ENCODE data around the gene ARHGAP9. TPM values are rescaled to one million over a fixed set of nuclear protein-coding genes. Genes with fewer than 3 reads are reported as not detected.

Gene ARHGAP9
- total RNA-seq (2022; extraction: Qiagen RNA extraction) = 0.33 to 0.96 TPM (median 0.48 TPM) in 5 replicates

DNA sequence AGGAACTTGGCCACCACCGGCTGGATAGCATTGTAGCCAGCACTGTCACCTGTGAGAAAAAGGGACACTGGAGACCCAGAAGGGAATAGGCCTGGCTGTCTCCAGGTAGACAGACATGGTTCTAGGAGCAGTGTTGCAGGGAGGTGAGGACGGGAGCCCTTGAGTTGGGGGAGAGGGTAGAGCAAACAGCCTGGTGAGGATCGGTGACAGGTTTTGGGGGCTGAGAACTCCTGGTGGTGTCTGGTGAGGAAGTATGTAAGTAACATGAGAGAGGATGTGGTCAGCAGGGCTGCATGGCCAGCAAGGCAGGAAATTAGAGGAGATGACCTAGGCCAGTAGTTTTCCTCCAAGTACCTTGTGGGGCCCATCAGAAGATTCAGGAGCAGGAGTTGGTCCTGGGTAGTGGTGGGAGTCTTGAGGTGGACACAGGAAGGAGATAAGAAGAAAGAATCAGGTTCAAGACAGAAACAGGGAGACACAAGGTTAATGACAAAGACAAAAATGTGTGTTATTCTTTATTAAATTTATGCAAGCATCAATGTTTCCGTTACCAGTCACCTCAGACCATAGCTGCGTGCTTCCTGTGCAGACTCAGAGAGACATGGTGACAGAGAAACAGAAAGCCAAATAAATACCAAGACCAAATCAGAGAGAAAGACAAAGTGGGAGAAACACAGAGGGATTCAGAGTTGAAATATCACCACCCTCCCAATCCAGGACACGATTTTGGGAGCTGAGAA lies at the start of gene ARHGAP9:
Gene ARHGAP9, minus strand, starts transcription at position 491 of the 740 bp plus-strand sequence. Its CDS starts 460 bp downstream, at position 31.

GRCh38 chr12:57522011-57522886 lies 42.6 kb upstream of the ARHGAP9 start, which contains the start of gene MBD6:
TSS of gene MBD6 (plus strand) at chr12:57522824. CDS start at chr12:57524304, 1,480 bp downstream.

DNA sequence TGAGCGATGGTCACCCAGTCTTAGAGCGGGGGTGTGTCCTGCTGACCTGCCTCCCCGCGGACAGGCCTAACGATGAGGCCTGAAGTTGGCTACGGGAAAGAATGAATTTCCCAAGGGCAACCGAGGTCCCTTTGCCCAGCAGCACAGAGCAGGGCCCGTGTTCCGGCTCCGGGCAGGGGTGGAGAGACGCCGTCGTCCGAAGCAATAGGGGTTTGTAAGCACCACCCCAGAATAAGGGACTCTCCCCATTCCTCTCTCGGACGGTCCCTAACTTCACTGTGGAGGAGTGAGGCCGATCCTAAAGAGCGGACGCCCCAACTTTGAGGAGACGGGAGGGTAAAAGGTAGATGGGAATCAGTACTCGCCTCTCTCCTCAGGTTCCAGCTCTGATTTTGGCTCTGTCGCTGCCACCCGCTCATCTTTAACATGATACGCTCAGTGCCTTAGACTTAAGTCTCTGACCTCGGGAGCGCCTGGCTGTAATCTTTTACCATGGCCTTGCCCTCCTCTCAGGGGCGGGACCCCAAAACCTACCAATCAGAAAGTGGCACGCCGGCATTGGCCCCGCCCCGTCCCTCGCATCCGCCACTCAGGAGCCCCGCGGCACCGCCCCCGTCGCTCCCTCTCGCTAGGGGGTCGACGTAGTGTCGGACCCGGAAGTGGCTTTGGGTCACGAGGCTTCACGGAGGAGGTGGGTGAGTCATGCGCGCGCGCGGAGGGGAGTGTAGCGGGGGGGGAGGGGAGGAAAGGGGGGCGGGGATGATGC lies 40.6 kb upstream of the ARHGAP9 start, which contains the start of gene DDIT3:
Gene DDIT3, minus strand, starts transcription at position 462 of the 766 bp plus-strand sequence. CDS start 3,108 bp downstream, outside the sequence.

DNA sequence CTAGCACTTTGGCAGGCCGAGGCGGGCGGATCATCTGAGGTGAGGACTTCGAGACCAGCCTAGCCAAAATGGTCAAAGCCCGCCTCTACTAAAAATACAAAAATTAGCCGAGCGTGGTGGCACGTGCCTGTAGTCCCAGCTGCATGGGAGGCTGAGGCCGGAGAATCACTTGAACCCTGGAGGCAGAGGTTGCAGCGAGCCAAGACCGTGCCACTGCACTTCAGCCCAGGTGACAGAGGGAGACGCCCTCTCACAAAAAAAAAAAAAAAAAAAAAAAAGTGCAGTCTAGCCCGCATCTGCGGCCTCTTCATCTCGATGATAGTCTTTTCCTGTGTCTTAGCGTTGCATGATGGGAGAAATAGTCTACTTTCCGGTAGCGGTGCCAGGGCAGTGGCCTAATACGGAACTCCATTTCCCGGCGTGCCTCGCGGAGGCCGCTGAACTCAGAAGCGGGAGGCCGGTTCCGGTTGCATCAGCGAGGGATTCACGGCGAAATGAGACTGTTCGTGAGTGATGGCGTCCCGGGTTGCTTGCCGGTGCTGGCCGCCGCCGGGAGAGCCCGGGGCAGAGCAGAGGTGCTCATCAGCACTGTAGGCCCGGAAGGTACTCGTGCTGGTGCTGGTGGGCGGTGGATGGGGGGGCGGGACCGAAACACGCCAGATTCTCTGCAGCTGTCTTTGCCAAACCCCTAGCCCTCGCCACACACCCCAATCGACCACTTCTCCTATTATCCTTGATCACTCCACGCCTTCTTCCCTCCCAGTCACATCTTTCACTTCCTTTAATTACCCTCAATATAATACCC lies 8.1 kb upstream of the ARHGAP9 start, which contains the start of gene MARS1:
Gene MARS1, plus strand, starts transcription at position 472 of the 805 bp plus-strand sequence. Its CDS starts 23 bp downstream, at position 495.

GRCh38 chr12:57459750-57460467 lies 19.8 kb downstream of the ARHGAP9 start, which contains the start of gene GLI1:
TSS of gene GLI1 (plus strand) at chr12:57459785. CDS start at chr12:57463692, 3,907 bp downstream.

DNA sequence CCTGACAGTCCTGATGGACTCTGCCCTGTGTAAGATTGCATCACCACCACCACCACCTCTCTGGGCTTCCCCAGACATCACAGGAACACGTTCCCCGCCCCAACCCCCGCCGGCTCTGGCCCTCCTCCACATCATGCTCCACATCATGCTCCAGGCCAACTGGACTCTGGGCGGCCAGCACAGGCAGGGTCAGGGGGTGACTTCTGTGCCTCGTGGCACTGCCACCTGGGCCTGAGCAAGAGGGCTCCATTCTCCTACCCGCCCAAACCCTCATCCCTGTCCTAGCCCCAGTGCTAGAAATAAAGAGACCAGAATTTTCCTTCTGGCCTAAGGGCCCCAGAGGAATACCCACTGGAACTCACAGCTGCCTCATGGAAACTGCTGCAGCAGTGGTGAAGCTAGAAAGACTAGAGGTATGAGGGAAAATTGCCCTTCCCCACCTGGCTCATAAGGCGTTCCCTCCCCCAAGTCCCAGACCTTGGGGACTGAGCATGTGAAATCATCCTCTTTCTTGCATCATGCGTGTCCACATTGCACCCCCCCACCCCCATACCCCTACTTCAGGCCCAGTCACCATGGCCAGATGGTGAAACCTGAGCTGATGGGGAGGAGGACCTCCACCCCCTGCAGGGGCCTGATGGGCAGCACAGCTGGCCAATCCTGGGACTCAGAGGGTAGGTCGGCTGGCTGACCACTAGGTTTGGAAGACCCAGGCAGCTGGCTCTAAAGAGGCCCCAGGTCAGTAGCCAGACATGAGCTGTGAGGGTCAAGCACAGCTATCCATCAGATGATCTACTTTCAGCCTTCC lies 24.9 kb downstream of the ARHGAP9 start, which contains the start of gene INHBE:
Gene INHBE, plus strand, starts transcription at position 742 of the 808 bp plus-strand sequence. CDS start 230 bp downstream, outside the sequence.

DNA sequence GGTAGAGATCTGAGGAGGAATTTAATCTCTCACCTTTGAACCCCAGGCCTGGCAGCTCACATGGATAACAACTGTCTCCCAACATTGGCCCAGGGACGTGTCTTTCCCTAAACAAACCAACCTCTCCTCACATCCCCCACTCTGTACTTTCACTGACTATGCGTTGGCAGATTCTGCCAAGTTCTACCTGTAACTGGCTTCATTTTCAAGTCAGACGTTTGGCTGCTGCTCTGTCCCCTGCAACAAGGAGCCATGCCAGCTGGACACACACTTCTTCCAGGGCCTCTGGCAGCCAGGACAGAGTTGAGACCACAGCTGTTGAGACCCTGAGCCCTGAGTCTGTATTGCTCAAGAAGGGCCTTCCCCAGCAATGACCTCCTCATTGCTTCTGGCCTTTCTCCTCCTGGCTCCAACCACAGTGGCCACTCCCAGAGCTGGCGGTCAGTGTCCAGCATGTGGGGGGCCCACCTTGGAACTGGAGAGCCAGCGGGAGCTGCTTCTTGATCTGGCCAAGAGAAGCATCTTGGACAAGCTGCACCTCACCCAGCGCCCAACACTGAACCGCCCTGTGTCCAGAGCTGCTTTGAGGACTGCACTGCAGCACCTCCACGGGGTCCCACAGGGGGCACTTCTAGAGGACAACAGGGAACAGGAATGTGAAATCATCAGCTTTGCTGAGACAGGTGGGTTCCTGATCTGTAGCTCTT lies 45.0 kb downstream of the ARHGAP9 start, which contains the start of gene INHBC:
Gene INHBC, plus strand, starts transcription at position 268 of the 707 bp plus-strand sequence. Its CDS starts 103 bp downstream, at position 371.

DNA sequence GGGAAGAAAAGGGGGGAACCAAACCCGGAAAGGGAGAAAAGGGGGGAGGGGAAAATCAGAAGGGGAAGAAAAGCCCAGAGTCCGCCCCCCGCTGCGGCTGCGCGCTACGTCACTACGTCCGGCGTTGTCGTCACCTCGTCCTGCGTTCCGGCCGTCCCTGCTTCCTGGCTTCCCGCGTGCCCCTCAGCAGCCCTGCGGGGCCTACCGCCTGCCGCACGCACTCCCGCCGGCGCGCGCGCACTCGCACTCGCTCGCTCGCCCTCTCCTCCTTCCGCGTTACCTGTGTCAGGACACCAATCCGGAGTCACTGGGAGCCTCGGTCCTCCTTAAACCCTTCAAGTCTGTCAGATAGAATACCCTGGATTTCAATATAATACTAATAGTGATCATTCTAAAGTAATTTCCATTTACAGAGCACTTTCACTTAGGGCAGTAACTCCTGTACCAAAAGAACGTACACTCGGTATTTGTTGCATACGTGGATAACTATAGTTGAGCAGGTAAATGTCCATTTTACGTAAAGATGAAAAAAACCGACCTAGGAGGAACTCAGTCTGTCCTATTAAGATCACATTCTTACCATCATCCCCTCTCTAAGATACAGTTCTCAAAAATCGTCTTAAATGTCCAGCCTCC lies 48.6 kb downstream of the ARHGAP9 start, which contains the start of gene R3HDM2:
Gene R3HDM2, minus strand, starts transcription at position 113 of the 636 bp plus-strand sequence. CDS start 120,615 bp downstream, outside the sequence.

Other genes starting within 250 kb of the ARHGAP9 start
- gene STAC3, start 228.7 kb downstream of the ARHGAP9 start, total RNA-seq (2022; extraction: Qiagen RNA extraction) = 0.22 to 0.56 TPM (median 0.42 TPM) in 5 replicates
- 7.5 to 10.4 TPM (median 7.9 TPM) in 5 replicates for gene R3HDM2, start 48.8 kb downstream of the ARHGAP9 start, total RNA-seq (2022; extraction: Qiagen RNA extraction)
- 0.05 to 0.06 TPM (median 0.05 TPM) in 3 of 5 replicates, not detected in the others for gene INHBC, start 45.1 kb downstream of the ARHGAP9 start, total RNA-seq (2022; extraction: Qiagen RNA extraction)
- 0.05 to 0.09 TPM (median 0.06 TPM) in 3 of 5 replicates, not detected in the others for gene INHBE, start 24.6 kb downstream of the ARHGAP9 start, total RNA-seq (2022; extraction: Qiagen RNA extraction)
- gene GLI1, start 20.1 kb downstream of the ARHGAP9 start, total RNA-seq (2022; extraction: Qiagen RNA extraction) = 4.4 to 5.8 TPM (median 5.4 TPM) in 5 replicates
- gene MARS1, start 8.2 kb upstream of the ARHGAP9 start, total RNA-seq (2022; extraction: Qiagen RNA extraction) = 126 to 287 TPM (median 138 TPM) in 5 replicates
- gene DDIT3, start 40.6 kb upstream of the ARHGAP9 start, total RNA-seq (2022; extraction: Qiagen RNA extraction) = 20.8 to 27.9 TPM (median 23.8 TPM) in 5 replicates
- 19.1 to 28.6 TPM (median 26.3 TPM) in 5 replicates for gene MBD6, start 43.0 kb upstream of the ARHGAP9 start, total RNA-seq (2022; extraction: Qiagen RNA extraction)
- 119 to 184 TPM (median 123 TPM) in 5 replicates for gene DCTN2, start 67.3 kb upstream of the ARHGAP9 start, total RNA-seq (2022; extraction: Qiagen RNA extraction)
- 0.17 to 0.24 TPM (median 0.21 TPM) in 5 replicates for gene KIF5A, start 70.2 kb upstream of the ARHGAP9 start, total RNA-seq (2022; extraction: Qiagen RNA extraction)
- 39.3 to 45.9 TPM (median 40.5 TPM) in 5 replicates for gene PIP4K2C, start 111.3 kb upstream of the ARHGAP9 start, total RNA-seq (2022; extraction: Qiagen RNA extraction)
- 14.2 to 19.7 TPM (median 18.7 TPM) in 5 replicates for gene DTX3, start 125.0 kb upstream of the ARHGAP9 start, total RNA-seq (2022; extraction: Qiagen RNA extraction)
- gene ARHGEF25, start 131.6 kb upstream of the ARHGAP9 start, total RNA-seq (2022; extraction: Qiagen RNA extraction) = 4.2 to 5.6 TPM (median 5.4 TPM) in 5 replicates
- gene B4GALNT1, start 153.3 kb upstream of the ARHGAP9 start, total RNA-seq (2022; extraction: Qiagen RNA extraction) = 32.6 to 47.2 TPM (median 42.2 TPM) in 5 replicates
- 112 to 124 TPM (median 114 TPM) in 5 replicates for gene OS9, start 214.3 kb upstream of the ARHGAP9 start, total RNA-seq (2022; extraction: Qiagen RNA extraction)